Brain microvascular endothelial cell (primary cell): ENCODE results near the gene DOCK1.

Source experiments
- DNase-seq: peaks from one replicate; pipeline ENCODE4 v3.0.0-alpha.2; 2020
- H3K27ac ChIP-seq: fragments of 250-450 bp; sonication (Bioruptor Pico); 2 replicates; pipeline ENCODE4 v1.5.1; 2020; ENCODE audit warnings: mild to moderate bottlenecking, moderate library complexity
- H3K27me3 ChIP-seq: fragments of 250-450 bp; sonication (Bioruptor Pico); replicated peaks from 2 replicates; pipeline ENCODE4 v1.5.1; 2020; ENCODE audit warnings: mild to moderate bottlenecking
- H3K36me3 ChIP-seq: fragments of 250-450 bp; sonication (Bioruptor Pico); replicated peaks from 2 replicates; pipeline ENCODE4 v1.5.1; 2020; ENCODE audit warnings: mild to moderate bottlenecking
- H3K4me3 ChIP-seq: 2 replicates; pipeline ENCODE4 v1.5.1; 2011; ENCODE audit warnings: low read depth, mild to moderate bottlenecking, control low read depth, low read length, moderate library complexity
- in situ Hi-C: cut with HindIII; loops from 2 replicates; pipeline ENCODE4 v1.10.0; 2017; ENCODE audit warnings: low sequenced_read_pairs, low pct_ligation_motif_present
- TF ChIP-seq, protein P1 (sequence below): IDR thresholded peaks from 2 replicates; pipeline ENCODE4 v1.5.1; 2011; ENCODE audit warnings: low read depth, mild to moderate bottlenecking, moderate library complexity, low read length, control low read depth, inconsistent platforms; ENCODE audit errors: missing control alignments

Gene DOCK1

DNA sequence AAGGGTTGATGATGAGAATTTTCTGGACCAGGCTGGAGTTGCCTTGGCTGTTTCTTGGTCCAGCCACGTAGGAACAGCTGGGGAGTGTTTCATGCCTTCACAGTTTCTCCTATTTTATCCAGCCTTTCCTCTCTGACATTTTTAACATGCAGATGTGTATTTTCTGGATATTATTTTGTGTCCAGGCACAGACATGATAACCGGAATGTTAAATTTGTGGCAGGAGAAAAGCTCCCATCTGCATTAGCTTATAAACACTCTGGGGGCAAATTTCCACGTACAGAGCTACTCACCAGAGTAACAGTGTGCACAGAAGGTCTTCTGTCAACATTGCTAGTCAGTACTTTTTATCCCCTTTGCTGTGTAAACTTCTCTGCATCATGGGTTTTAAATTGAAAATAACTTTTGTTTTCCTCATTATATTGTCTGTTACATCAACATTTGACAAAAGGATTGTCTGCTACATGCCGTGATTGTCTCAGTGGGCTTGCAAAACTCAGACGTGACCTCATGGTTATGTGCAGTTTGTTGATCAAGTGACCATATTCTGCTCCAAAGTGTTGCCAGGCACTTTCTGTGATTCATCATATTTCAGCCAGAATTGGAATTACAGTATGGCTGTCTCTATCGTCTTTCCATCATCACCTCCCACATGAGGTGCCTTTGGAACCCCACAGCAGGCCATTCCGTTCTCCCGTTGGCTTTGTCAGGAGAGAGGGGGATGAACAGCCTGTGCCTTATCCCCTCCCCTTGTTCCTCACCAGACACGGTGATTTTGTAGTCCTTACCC lies 249.8 kb downstream of the DOCK1 start:
- TF ChIP-seq, protein P1, sequence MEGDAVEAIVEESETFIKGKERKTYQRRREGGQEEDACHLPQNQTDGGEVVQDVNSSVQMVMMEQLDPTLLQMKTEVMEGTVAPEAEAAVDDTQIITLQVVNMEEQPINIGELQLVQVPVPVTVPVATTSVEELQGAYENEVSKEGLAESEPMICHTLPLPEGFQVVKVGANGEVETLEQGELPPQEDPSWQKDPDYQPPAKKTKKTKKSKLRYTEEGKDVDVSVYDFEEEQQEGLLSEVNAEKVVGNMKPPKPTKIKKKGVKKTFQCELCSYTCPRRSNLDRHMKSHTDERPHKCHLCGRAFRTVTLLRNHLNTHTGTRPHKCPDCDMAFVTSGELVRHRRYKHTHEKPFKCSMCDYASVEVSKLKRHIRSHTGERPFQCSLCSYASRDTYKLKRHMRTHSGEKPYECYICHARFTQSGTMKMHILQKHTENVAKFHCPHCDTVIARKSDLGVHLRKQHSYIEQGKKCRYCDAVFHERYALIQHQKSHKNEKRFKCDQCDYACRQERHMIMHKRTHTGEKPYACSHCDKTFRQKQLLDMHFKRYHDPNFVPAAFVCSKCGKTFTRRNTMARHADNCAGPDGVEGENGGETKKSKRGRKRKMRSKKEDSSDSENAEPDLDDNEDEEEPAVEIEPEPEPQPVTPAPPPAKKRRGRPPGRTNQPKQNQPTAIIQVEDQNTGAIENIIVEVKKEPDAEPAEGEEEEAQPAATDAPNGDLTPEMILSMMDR = no peak
- H3K4me3 ChIP-seq = no peak overlapping the region
- in situ Hi-C loops = no loop called here
- no peak overlapping the region for H3K27ac ChIP-seq
- no peaks in the 10 kb centered on the region for H3K27me3 ChIP-seq
- no peaks in the 10 kb centered on the region for H3K36me3 ChIP-seq
- DNase-seq = peak; percentile 43

DNA sequence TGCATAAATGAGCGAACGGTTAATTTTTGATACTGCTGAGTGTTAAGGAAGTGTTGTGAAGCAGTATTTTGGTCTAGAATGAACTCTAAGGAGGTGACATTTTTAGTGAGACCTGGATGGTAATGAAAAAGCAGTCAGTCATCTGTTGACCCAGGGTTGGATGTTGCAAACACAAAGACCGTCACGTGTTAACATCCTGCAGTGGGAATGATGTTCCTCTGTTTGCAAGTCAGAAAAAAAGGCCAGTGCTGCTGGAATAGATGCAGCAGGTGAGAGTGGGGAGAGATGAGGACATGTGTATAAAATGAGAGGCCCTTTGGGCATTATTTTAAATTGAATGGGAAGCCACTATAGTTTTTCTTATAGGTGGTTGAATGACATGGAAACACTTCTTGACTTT lies 251.9 kb downstream of the DOCK1 start:
- no peak for DNase-seq
- no peaks in the 10 kb centered on the region for H3K36me3 ChIP-seq
- H3K27ac ChIP-seq = no peak overlapping the region
- TF ChIP-seq, protein P1 = no peak
- no peak overlapping the region for H3K4me3 ChIP-seq
- in situ Hi-C loops = no loop called here
- no peaks in the 10 kb centered on the region for H3K27me3 ChIP-seq

DNA sequence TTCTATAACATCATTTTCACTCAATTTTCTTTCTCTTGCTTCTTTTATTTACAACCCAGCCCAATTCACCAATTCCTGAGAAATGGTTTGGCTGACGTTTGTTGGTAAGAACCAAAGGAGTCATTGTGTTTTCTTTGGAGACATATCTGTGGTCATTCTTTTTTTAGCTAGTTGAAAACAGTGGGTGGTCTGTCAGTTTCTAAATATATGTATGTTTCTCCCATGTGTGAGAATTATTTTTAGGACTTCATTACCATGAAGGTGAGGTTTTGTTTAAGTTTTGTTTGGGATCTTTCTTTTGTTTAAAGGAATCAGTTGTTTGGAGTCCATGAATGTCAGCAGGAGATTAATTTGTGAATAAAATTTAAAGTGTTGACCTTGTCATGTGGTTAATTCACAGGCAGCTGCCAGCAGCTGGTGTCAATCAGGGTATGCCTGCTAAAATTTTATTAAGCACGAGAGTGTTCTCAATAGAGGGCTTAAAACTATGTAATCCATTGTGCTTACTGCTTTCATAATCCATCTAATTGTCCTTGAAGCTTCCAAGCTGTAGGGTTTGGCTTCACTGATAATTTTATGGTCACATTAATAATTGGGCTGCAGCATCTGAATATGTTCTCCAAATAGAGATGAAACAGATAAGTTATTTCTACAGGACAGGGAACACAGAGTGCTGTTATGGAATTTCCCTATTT lies 252.4 kb downstream of the DOCK1 start:
- H3K27ac ChIP-seq = no peak overlapping the region
- TF ChIP-seq, protein P1 = no peak
- peak; percentile 7 for DNase-seq
- H3K36me3 ChIP-seq = no peaks in the 10 kb centered on the region
- in situ Hi-C loops = no loop called here
- no peaks in the 10 kb centered on the region for H3K27me3 ChIP-seq
- no peak overlapping the region for H3K4me3 ChIP-seq

DNA sequence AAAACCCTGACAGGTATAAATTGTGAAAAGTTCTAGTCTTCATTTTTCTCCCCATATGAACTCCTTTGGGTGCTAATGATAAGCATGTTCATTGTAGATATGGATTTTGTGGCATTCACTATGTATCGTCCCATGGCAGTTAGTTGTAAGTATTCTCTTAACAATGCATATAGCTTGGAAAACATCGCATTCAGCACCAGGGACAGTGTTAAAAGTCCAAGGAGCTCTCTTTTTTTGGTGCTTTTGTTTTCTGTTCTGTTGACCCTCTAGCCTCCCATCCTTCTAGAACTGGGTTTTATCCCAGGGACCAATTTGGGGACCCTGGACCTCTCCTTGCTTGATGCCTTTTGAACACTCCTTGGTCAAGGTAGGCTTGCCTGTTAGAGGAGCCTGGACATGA lies 253.4 kb downstream of the DOCK1 start:
- Histone ChIP-seq H3K27me3 (no peaks in the 10 kb centered on the region), H3K27ac (no peak overlapping the region), H3K36me3 (no peaks in the 10 kb centered on the region), H3K4me3 (no peak overlapping the region)
- in situ Hi-C loops = no loop called here
- DNase-seq = no peak
- TF ChIP-seq, protein P1 = no peak

DNA sequence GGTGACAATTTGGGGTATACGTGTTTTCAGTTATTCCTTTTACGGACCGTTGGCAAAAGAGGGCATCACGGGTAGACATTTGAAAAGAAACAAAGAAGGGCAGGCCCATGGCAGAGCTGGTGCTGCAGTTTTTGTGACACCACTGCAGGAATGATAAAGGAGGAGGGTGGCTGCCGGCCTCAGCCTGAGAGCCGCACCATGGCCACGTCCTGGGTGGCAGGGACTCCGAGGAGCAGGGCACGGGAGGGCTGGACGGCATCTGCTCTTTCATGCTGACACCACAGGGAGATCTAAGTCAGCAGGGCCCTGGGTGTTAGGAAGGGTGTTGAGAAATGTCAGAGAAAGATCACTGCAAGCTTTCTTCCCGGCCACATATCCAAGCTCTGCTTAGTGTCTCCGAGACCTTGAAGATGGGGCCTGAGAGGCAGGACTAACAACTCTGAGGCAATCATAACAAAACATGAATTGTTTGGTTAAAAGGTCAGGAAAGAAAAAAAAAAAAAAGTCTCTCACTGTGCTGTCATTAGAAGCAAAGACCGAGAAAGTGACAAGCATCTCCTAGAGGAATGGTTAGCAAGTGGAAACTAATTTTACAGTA lies 254.5 kb downstream of the DOCK1 start:
- in situ Hi-C loops = no loop called here
- DNase-seq = no peak
- TF ChIP-seq, protein P1 = no peak
- H3K4me3 ChIP-seq = no peak overlapping the region
- H3K27ac ChIP-seq = no peak overlapping the region
- H3K27me3 ChIP-seq = no peaks in the 10 kb centered on the region
- no peaks in the 10 kb centered on the region for H3K36me3 ChIP-seq
